Measurements from ENCODE around the gene MARK2. TPM values are rescaled to one million over a fixed set of nuclear protein-coding genes. Genes with fewer than 3 reads are reported as not detected.

The MARK2 gene
- total RNA-seq, 2 experiments from 2014 or later: 18.4 to 21.0 TPM

- Mint-ChIP-seq H3K4me3 (no peak overlapping the region), H3K9me3 (no peaks in the 10 kb centered on the region), H3K36me3 (ENCODE audit: low read depth) (peaks cover 76% of the 10 kb centered on the region), H3K27ac (peak overlapping the region; percentile 47), H3K27me3 (no peaks in the 10 kb centered on the region), H3K4me1 (ENCODE audit: low read depth) (peaks cover 86% of the 10 kb centered on the region)
- Histone ChIP-seq H3K4me1 (ENCODE audit: insufficient read depth, low read length) (peaks cover 79% of the 10 kb centered on the region), H3K9me3 (ENCODE audit: control insufficient read depth in 1 of 2, insufficient read depth in 1 of 2, low read length in 2 of 2) (no peaks in the 10 kb centered on the region), H3K27ac (ENCODE audit: low read depth in 1 of 2, low read length in 2 of 2) (no peak overlapping the region), H3K27me3 (ENCODE audit: control insufficient read depth in 1 of 2, insufficient read depth in 2 of 2, low read length in 2 of 2) (no peaks in the 10 kb centered on the region), H3K4me3 (ENCODE audit: low read length) (no peak overlapping the region), H3K36me3 (ENCODE audit: insufficient read depth, low read length) (peaks cover 47% of the 10 kb centered on the region)
- DNase-seq (no peak), ATAC-seq (ENCODE audit: poor library complexity) (no peak)
- no peak for TF ChIP-seq CTCF (IDR thresholded peaks at IDR 0.05)
- ChIA-PET POLR2A (interaction anchor here (2.4 kb wide), 1 partner anchor 42 kb away, joined by 6 read pairs; no protein-coding TSS in a partner anchor), CTCF (interaction anchor here (1.0 kb wide), 1 partner anchor 8 kb away, joined by 3 read pairs; no protein-coding TSS in a partner anchor)
- intact Hi-C loops (cut with DNase I, micrococcal nuclease): no loop called here
Observed at GRCh38 chr11:63845911-63846310, 7.0 kb downstream of the MARK2 start.

GRCh38 chr11:63846897-63847296, 8.0 kb downstream of the MARK2 start:
- H3K9me3 ChIP-seq (ENCODE audit: control insufficient read depth in 1 of 2, insufficient read depth in 1 of 2, low read length in 2 of 2): no peaks in the 10 kb centered on the region
- no peak overlapping the region for H3K4me3 ChIP-seq (ENCODE audit: low read length)
- Mint-ChIP-seq H3K4me1 (ENCODE audit: low read depth) (peaks cover 86% of the 10 kb centered on the region), H3K4me3 (no peak overlapping the region), H3K9me3 (no peaks in the 10 kb centered on the region), H3K27me3 (no peaks in the 10 kb centered on the region), H3K36me3 (ENCODE audit: low read depth) (peaks cover 81% of the 10 kb centered on the region), H3K27ac (peak overlapping the region; percentile 69)
- peaks cover 41% of the 10 kb centered on the region for H3K36me3 ChIP-seq (ENCODE audit: insufficient read depth, low read length)
- ChIA-PET POLR2A (interaction anchor here (1.0 to 2.4 kb wide), 2 partner anchors 8 to 35 kb away, joined by 3 to 8 read pairs; partner anchors contain the start of gene MARK2), CTCF (no interaction called here)
- peaks cover 77% of the 10 kb centered on the region for H3K4me1 ChIP-seq (ENCODE audit: insufficient read depth, low read length)
- ATAC-seq (ENCODE audit: poor library complexity) (no peak), DNase-seq (no peak)
- no peaks in the 10 kb centered on the region for H3K27me3 ChIP-seq (ENCODE audit: control insufficient read depth in 1 of 2, insufficient read depth in 2 of 2, low read length in 2 of 2)
- intact Hi-C loops (cut with DNase I, micrococcal nuclease): no loop called here
- no peak overlapping the region for H3K27ac ChIP-seq (ENCODE audit: low read depth in 1 of 2, low read length in 2 of 2)
- TF ChIP-seq CTCF (IDR thresholded peaks at IDR 0.05): no peak

- peaks cover 80% of the 10 kb centered on the region for H3K36me3 Mint-ChIP-seq (ENCODE audit: low read depth)
- Histone ChIP-seq H3K9me3 (ENCODE audit: control insufficient read depth in 1 of 2, insufficient read depth in 1 of 2, low read length in 2 of 2) (no peaks in the 10 kb centered on the region), H3K4me1 (ENCODE audit: insufficient read depth, low read length) (peaks cover 73% of the 10 kb centered on the region), H3K4me3 (ENCODE audit: low read length) (no peak overlapping the region), H3K36me3 (ENCODE audit: insufficient read depth, low read length) (peaks cover 39% of the 10 kb centered on the region), H3K27ac (ENCODE audit: low read depth in 1 of 2, low read length in 2 of 2) (no peak overlapping the region), H3K27me3 (ENCODE audit: control insufficient read depth in 1 of 2, insufficient read depth in 2 of 2, low read length in 2 of 2) (no peaks in the 10 kb centered on the region)
- peak overlapping the region; percentile 69 for H3K27ac Mint-ChIP-seq
- ChIA-PET POLR2A (interaction anchor here (1.0 to 2.4 kb wide), 2 partner anchors 9 to 35 kb away, joined by 3 to 8 read pairs; partner anchors contain the start of gene MARK2), CTCF (no interaction called here)
- no peaks in the 10 kb centered on the region for H3K27me3 Mint-ChIP-seq
- peaks cover 87% of the 10 kb centered on the region for H3K4me1 Mint-ChIP-seq (ENCODE audit: low read depth)
- no peak for TF ChIP-seq CTCF (IDR thresholded peaks at IDR 0.05)
- H3K9me3 Mint-ChIP-seq: no peaks in the 10 kb centered on the region
- ATAC-seq (ENCODE audit: poor library complexity): no peak
- no peak overlapping the region for H3K4me3 Mint-ChIP-seq
- no peak for DNase-seq
- intact Hi-C loops (cut with DNase I, micrococcal nuclease): no loop called here
Observed at GRCh38 chr11:63847363-63847762, 8.5 kb downstream of the MARK2 start.

Data from CD4-positive, alpha-beta T cell (primary cell).